ENCODE data around the gene UNC13D.
"Not testable (repeated sequence)": the region's sequence is repeated elsewhere in the genome, so short reads cannot be mapped to it uniquely, and the experiment has no call there.

Gene UNC13D

DNA sequence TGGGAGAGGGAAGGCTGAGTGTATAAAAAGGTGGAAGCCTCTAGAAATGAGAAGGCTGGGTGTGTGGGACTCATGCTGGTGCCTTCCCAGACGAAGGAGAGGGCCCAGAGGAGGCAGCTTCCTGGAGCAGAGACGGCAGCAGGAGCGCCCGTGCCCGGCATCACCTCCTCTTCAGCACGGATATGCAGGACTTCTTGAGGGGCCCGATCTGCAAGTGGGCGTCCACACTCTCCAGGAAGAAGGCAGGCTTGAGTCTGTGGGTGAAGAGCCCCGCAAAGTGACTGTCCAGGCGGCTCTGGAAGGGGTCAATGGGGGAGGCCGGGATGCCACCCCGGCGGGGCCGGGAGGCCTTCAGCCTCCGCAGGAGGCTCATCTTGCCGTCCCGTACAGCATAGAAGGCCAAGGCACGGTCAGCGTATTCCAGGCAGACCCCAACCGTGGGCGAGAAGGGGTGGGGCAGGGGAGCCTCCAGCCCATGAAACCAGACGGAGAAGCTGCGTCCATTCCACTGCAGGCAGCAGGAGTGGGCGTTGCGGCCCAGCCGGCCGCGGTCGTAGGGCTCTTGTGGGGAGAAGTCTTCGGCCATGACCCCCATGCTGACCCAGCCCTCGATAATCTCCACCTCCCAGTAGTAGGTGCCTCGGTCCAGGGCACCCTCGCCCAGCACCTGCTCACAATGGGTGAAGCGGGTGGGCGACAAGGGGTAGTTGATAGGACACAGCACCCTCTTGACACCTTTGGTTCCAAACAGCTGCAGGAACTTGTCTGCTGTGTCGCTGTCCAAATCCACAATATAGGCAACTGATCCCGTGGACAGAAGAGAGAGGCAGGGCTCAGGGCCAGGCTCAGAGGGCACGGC is 30.3 kb upstream of the UNC13D start:
- DNase-seq: no peak

DNA sequence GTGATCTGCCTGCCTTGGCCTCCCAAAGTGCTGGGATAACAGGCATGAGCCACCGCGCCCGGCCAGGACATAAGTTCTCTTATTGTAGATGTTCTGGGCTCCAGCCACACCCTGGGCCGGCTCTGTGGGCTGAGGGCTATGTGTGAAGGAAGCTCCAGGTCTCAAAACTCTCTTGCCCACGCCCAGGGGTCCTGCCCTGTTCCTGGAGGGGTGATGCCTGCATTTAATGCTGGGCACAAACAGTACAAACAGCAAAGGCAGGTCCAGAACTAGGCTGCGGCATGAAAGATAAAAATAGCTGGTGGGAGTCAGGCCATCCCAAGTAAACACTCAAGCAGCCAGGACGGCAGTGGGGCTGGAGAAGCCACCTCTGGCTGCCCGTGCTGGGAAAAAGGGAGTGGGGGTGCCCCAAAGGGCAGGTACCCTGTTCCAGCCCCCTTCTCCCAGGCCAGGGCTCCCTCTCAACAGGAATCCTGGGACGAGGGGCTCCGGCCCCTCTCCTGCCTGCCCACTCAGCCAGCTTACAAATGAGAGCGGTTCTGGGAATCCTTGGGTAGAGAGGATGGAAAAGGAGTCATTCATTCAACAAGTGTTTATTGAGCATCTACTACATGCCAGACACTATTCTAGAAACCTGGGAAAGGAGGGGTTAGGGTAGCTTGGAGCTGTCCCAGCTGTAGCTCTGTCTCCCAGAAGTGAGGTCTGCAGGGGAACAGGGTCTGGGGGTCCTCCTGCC is 29.6 kb upstream of the UNC13D start:
- DNase-seq: no peak

DNA sequence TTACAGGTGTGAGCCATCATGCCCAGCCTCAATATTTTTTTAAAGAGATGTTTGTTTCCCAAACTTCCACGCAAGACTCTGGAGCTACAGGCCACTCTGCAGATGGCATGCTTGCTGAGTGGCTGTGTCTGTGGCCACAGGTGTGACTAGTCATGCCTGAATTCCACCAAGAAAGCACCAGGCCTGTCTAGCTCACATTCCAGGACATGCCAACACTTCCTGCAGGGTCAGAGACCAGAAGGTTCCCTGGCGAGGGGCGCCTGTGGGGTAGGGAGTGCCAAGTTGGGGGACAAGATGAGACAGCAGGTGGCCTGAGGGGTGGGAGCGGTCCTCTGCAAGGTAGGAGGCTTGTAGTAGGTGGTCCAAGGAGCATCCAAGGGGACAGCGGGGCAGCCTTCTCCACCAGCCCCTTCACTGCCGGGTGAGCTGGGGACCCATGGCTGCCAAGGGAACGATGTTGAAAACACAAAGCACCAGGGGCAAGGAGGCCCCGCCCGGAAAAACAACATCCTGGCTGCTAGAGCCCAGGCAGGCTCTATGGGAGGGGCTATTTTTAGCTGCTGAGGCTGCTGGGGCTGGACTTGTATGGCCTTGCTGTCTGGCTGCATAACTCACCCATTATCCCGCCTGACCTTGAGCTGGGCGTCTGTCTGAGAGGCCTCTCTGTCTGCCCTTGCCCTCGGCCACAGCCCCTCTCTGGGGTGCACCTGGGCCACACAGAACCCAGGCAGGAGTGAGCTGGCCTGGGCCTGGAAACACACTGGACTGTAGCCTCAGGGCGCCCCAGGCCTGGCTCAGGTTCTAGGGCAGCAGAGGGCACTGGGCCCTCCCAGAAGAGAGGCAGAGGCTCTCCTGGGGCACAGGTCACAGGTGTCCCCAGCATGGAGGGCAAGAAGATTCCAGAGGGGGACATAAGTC is 28.5 kb upstream of the UNC13D start:
- DNase-seq: no peak

DNA sequence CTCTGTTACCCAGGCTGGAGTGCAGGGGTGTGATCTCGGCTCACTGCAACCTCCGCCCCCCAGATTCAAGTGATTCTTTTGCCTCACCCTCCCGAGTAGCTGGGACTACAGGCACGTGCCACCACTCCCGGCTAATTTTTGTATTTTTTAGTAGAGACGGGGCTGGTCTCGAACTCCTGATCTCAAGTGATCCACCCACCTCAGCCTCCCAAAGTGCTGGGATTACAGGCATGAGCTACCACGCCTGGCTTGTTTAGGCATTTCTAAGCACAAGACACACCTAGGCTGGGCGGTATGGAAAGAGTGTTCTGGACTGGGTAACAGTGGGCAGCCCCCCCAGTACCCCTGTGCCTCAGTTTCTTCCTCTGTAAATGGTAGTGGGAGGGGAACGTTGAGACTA is 26.0 kb upstream of the UNC13D start:
- DNase-seq: not testable (repeated sequence)

DNA sequence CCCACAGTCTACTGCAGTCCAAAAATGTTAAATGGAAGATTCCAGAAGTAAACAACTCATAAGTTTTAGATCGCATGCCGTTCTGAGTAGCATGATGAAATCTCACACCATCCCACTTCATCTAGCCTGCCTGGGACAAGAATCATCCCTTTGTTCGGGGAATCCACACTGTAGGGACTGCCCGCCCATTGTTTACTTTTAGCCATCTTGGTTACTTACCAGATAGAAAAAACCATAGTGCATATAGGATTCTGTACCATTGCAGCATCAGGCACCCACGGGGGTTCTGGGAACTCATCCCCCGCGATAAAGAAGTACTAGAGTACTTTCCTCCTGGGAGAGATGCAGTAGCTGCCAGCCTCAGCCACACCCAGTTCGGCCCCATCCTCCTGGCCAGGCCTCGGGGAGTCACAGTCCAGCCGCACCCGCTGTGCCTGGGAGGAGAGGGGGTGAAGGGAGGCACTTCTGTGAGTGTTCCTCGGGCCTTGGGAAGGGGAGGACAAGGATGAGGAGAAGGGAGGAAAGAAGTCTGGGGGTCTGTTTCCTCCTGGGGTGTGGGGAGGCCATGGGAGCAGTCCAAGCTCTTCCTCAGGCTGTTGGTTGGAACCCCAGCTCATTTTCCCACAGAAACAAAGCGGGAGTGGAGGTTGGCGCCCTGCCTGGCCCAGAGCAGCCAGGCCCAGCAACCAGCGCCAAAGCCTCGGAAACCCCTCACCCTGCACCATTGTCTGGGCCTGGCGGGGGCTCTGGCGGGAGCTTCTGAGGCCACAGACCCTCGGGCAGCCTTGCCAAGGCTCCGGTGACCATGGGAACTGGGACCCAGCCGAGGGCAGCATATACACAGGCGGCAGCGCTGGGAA is 25.3 kb upstream of the UNC13D start:
- no peak for DNase-seq

DNA sequence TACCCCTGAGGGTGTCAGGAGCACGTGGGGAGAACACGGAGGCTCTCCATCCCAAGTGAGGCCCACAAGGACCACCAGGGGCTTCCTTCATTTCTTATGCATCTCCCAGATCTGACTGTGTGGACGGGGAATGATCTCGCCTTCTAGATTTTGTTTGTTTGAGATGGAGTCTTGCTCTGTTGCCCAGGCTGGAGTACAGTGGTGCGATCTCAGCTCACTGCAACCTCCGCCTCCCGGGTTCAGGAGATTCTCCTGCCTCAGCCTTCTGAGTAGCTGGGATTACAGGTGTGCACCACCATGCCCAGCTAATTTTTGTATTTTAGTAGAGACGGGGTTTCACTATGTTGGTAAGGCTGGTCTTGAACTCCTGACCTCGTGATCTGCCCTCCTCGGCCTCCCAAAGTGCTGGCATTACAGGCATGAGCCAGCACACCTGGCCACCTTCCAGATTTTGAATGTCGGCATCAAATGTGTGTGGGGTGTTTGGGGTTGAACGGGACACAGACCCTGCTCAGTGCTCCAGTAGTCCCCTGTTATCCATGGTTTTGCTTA is 24.6 kb upstream of the UNC13D start:
- DNase-seq: not testable (repeated sequence)

DNA sequence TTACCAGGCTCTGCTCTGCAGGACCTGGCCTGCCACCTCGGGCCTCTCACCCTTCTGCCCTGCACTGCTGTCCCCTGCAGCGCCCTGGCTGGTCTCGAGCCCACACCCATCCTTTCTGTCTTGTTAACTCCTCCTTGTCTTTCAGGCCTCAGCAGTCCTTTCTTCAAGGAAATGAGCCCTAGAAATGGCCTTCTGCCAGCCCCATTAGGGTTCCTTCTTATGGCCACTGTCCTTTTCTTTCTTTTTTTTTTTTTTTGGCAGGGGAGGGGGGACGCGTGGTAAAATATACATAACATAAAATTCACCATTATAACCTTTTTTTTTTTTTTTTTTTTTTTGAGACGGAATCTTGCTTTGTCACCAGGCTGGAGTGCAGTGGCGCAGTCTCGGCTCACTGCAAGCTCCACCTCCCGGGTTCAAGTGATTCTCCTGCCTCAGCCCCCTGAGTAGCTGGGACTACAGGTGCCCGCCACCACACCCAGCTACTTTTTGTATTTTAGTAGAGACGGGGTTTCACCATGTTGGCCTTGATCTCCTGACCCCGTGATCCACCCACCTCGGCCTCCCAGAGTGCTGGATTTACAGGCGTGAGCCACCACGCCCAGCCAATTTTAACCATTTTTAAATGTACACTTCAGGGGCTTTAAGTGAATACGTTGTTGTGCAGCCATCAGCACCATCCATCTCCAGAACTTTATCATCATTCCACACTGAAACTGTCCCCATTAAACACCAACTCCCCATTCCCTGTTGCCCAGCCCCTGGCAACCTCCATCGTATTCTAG is 21.4 kb upstream of the UNC13D start:
- not testable (repeated sequence) for DNase-seq

DNA sequence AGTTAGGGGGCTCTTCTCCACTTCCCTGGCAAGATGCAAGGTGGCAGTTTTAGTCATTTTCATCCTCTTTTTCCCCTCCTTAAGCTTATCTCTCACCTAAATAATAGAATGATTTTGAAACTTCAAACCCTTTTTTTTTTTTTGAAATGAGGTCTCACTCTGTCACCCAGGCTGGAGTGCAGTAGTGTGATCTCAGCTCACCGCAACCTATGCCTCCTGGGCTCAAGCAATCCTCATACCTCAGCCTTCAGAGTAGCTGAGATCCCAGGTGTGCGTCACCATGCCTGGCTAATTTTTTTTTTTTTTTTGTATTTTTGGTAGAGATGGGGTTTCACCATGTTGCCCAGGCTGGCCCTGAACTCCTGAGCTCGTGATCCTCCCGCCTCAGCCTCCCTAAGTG is 20.7 kb upstream of the UNC13D start:
- DNase-seq: not testable (repeated sequence)

DNA sequence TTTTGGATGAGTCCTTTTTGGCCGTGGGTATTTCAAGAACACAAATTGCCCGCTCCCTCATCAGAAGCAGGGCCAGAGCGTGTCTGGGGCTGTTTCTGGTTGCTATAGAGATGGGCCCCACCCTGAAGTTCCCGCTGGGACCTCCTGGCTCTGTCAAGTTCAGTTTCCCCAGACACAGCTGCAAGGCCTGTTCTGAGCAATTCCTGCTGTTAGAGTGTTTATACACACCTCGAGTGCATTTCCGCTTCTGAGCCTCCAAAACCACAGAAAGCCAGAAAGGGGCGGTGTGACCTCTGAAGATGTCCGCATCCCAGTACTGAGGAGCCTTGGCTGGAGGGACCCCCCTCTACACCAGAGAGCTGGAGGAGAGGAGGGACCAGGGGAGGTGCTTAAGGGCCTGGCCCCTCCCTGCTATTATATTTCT is 20.3 kb upstream of the UNC13D start:
- no peak for DNase-seq

DNA sequence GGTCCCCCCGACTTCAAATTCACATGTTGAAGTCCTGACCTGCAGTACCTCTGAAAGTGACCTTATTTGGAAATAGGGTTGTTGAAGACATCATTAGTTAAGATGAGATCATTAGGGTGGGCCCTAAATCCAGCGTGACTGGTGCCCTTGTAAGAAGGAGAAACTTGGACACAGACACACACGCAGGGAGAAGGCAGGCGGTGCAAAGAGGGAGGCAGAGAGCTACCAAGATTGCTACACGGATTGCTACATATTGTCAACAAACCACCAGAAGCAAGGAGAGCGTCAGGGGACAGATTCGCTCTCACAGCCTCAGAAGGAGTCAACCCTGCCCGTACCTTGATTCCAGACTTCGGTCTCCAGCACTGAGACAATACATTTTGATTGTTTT is 17.7 kb upstream of the UNC13D start:
- no peak for DNase-seq

DNA sequence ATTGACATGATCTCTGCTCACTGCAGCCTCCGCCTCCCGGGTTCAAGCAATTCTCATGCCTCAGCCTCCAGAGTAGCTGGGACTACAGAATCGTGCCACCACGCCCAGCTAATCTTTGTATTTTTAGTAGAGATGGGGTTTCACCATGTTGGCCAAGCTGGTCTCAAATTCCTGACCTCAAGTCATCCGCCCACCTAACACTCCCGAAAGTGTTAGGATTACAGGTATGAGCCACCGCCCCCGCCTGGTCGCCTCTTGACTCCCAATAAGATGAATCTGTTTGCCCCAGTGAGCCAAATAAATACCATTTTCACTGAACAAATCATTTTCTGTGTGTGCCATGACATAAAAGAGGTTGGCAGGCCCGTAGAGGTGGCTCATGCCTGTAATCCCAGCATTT is 15.2 kb upstream of the UNC13D start:
- not testable (repeated sequence) for DNase-seq

DNA sequence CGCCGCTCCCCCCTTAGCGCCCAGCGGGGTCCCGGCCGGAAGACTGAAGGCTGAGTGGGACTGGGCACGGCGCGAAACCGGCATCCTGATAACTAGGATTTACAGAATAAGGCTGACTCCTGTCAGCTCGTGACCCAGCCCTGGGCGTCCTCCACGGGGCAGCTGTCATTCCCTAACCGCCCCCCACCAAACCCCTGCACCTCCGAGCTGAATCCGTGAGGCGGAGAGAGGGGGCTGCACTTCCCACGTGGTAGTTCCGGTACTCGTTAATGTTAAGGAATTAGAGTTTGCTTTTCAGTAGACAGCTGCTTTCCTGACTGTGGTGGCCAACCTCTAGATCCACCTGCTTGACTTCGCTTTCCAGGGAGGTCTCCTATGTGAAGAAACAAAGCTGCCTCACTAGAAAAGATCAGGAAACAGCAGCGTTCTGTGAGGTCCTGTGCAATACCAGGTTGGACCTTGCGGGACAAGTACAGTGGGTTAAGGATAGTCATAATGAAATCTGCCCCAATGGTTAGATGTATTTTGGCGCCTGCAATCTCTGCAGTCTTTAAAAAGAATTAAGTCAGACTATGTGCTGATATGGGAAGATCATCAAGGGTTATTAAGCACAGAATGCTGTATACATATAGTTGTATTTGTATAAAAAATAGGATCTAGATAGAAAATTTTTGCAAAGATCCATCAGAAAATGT is 12.0 kb upstream of the UNC13D start:
- no peak for DNase-seq

DNA sequence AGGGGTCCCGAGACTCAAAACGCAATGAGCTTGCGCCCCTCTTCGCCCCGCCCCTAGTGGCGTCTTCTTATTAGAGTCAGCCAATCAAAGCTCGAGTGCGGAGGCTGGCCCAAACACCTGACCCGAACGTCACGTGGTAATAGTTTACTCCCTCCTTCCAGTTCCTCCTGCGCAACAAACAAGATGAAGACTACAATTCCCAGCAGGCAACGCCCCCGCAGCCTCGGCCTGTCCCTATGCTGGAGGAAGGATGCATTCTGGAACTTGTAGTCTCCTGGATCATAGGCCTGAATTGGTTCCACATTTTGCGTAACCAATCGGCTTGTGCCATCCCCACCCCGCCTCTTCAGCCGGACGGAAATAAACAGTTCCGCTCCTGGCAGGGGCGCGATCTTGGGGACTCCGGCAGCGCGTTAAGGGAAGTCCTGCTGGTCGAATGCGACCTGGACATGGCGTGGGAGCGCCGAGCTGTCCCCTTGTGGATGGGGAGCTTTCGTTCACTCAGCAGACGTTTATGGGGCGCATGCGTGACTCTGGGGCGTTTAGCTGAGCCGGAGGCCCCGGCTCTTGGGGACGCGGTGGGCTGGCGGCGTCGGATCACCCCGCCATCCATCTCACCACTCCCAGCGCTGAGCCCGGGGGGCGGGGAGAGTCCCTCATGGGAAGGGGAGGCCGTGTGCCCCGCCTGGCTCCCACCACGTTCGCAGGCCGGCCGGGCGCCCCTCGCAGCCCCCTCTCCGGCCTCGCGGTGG is 11.3 kb upstream of the UNC13D start, which contains the start of gene WBP2:
WBP2 (minus strand) TSS at position 26 of the 752 bp plus-strand sequence. CDS start 38 bp downstream, outside the sequence.
- DNase-seq: peak; percentile 98

DNA sequence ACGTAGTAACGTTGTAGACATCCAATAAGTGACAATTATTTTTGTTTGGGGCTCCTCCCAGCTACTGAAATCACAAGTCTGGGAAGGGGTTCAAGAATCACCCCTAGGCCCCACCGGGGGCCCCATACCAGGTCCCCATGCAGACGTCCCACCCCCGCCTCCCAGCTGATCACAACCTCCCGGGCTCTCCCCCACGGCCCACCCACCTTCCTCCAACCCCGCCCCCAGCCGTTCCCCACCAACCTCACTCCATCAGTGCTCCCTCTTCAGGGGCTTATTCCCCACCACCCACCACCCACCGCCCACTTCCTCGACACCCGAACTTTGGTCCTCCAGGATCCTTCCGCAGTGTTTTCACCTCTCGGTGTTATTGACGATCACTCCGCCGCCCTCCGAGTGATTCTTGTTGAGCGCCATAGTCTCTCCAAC is 10.7 kb upstream of the UNC13D start:
- DNase-seq: no peak

DNA sequence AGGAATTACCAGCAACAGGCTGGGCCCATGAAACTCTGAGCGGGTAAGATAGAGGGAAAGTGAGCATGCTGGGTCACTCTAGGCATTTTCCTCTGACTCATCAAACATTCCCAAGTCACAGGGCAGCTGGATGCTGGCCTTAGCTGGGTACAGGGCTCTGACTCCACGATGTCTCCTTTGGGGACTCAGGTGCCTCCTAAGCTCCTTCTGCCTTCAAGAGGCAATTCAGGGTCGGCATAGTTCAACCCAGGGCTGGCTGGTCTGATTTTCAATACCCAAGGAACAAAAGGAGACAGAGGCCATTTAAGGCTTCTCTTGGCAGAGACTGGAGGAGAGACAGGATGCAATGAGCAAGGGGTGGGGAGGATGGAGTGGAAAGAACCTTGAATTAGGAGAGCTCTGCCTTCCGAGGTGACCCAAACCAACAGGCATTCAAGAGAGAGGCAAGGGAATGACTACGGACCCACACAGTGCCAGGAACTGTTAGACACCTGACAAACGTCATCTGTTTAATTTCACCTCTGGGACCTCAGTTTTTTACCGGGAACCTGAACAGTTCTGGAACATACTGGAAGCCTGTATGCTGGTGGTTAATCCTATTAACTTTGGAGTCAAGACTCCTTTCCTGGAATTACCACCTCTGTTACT is 10.0 kb upstream of the UNC13D start:
- DNase-seq: no peak

DNA sequence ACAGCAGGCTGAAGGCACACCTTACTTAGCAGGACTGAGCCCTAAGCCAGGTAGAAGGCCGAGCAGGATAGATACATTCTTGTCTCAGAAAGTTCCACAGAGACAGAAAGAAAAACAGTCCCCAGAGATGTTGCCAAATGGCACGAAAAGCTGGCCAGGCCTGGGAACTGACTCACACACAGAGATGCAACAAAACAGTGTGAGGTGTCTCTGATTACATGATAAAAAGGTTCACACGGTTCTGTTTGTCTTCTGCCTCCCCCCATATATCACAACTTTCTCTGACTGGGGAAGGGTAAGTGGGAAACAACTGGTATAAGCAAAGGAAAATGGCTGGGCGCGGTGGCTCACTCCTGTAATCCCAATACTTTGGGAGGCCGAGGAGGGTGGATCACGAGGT is 9.2 kb upstream of the UNC13D start:
- DNase-seq: no peak

DNA sequence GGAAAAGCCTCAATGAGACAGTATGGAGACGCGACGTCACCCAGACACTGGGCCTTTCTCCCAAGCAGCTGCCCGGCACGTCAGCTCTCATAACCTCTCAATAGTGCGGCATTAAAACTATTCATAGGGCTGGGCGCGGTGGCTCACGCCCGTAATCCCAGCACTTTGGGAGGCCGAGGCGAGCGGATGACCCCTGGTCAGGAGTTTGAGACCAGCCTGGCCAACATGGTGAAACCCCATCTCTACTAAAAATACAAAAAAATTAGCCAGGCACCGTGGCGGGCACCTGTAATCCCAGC is 7.4 kb upstream of the UNC13D start:
- not testable (repeated sequence) for DNase-seq

DNA sequence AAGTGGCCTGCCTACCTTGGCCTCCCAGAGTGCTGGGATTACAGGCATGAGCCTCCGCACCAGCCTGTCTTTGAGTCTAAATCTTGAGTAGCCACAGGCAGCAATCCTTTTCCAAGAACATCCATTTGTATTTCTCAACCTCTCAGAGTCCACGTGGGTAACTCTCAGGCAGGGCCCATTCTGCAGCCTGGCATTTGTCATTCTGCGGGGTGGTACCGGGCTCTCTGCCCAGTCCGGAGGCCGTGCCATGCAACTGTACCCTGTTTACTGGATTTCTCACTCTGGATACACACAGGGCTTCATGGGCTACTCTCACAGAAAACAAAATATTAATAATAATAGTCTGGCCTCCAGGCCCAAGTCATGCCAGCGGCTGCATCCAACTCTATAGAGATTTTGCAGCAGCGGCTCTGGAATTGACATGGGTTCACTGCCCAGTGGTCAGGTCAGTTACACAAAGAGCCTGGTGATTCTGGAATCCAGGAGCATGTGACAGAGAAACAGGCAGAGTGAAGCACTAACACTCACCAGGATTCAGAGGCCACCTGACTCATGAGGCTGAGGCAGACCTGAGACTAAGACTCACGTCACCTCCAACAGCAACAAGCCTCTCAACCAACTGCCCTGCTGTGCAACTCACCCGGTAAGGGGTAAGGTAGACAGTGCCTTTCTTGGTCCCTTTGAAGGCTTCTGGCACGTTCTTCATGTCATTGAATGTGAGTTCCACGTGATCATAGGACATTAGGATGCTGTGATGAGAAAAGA is 6.9 kb upstream of the UNC13D start:
- DNase-seq: no peak
